Measurements from ENCODE around the gene PTPRT. TPM values are rescaled to one million over a fixed set of nuclear protein-coding genes. Genes with fewer than 3 reads are reported as not detected.

PTPRT gene
- polyA plus RNA-seq, 1 of the 3 experiments (the other 2 are of a cell fraction) = not detected

DNA sequence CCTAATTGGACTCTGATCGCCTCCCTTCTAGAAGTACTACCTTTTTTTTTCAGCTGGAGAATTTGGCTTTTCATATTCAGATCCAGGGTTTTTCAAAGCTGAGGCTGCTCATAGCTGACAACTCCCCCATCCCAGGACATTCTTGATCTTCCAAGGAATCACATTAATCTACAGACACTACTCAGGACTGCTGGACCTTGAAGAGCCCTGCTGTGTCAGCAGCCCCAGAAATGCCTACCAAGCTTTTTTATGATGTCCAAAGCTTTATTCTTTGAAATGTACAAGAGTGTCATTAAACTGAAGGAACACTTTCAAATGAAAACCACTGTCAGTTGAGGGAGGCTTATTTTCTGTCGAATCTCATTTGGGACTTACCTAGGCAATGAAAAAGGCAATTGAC lies 704.1 kb downstream of the PTPRT start:
- POLR2A ChIA-PET = no interaction called here
- no peak overlapping the region for H3K4me2 ChIP-seq
- no peaks in the 10 kb centered on the region for H3K27me3 ChIP-seq (ENCODE audit: insufficient read depth)
- H3K79me2 ChIP-seq (ENCODE audit: insufficient read depth) = no peaks in the 10 kb centered on the region
- no peak overlapping the region for H3K4me3 ChIP-seq (ENCODE audit: low read depth in 2 of 2, low read length in 1 of 2)
- no peak for DNase-seq
- H3K4me1 ChIP-seq (ENCODE audit: control insufficient read depth in 1 of 2, insufficient read depth in 2 of 2, low read depth in 1 of 2, low read length in 1 of 2) = no peaks in the 10 kb centered on the region
- H4K20me1 ChIP-seq (ENCODE audit: insufficient read depth) = no peaks in the 10 kb centered on the region
- H2AFZ ChIP-seq (ENCODE audit: low read depth) = no peak overlapping the region
- 19% methylated on average over 2 of the region's 2 CpGs for WGBS (ENCODE audit: low lambda C conversion rate)
- no peaks in the 10 kb centered on the region for H3K9me2 ChIP-seq
- H3K9ac ChIP-seq = no peak overlapping the region
- H3K36me3 ChIP-seq (replicated peaks in 1 of 2; ENCODE audit: control insufficient read depth in 1 of 2, insufficient read depth in 2 of 2, low read length in 1 of 2) = no peaks in the 10 kb centered on the region
- H3K27ac ChIP-seq (ENCODE audit: low read depth in 2 of 2, low read length in 1 of 2) = no peak overlapping the region
- no peak for TF ChIP-seq FOSL2 (IDR thresholded peaks at IDR 0.05; ENCODE audit: borderline replicate concordance, low read depth)
- TF ChIP-seq POLR2AphosphoS5 (IDR thresholded peaks at IDR 0.05; ENCODE audit: low read depth, low read length) = no peak
- TF ChIP-seq, protein P1, sequence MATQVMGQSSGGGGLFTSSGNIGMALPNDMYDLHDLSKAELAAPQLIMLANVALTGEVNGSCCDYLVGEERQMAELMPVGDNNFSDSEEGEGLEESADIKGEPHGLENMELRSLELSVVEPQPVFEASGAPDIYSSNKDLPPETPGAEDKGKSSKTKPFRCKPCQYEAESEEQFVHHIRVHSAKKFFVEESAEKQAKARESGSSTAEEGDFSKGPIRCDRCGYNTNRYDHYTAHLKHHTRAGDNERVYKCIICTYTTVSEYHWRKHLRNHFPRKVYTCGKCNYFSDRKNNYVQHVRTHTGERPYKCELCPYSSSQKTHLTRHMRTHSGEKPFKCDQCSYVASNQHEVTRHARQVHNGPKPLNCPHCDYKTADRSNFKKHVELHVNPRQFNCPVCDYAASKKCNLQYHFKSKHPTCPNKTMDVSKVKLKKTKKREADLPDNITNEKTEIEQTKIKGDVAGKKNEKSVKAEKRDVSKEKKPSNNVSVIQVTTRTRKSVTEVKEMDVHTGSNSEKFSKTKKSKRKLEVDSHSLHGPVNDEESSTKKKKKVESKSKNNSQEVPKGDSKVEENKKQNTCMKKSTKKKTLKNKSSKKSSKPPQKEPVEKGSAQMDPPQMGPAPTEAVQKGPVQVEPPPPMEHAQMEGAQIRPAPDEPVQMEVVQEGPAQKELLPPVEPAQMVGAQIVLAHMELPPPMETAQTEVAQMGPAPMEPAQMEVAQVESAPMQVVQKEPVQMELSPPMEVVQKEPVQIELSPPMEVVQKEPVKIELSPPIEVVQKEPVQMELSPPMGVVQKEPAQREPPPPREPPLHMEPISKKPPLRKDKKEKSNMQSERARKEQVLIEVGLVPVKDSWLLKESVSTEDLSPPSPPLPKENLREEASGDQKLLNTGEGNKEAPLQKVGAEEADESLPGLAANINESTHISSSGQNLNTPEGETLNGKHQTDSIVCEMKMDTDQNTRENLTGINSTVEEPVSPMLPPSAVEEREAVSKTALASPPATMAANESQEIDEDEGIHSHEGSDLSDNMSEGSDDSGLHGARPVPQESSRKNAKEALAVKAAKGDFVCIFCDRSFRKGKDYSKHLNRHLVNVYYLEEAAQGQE (IDR thresholded peaks at IDR 0.05; ENCODE audit: low read depth, low read length) = no peak
- TF ChIP-seq RXRA (IDR thresholded peaks at IDR 0.05; ENCODE audit: borderline replicate concordance, low read depth) = no peak
- H3F3A ChIP-seq (replicated peaks; ENCODE audit: insufficient read depth) = no peaks in the 10 kb centered on the region
- CTCF ChIA-PET = interaction anchor here (1.4 kb wide), 1 partner anchor 747 kb away, joined by 3 read pairs; no protein-coding TSS in a partner anchor
- H3K9me3 ChIP-seq = no peaks in the 10 kb centered on the region

DNA sequence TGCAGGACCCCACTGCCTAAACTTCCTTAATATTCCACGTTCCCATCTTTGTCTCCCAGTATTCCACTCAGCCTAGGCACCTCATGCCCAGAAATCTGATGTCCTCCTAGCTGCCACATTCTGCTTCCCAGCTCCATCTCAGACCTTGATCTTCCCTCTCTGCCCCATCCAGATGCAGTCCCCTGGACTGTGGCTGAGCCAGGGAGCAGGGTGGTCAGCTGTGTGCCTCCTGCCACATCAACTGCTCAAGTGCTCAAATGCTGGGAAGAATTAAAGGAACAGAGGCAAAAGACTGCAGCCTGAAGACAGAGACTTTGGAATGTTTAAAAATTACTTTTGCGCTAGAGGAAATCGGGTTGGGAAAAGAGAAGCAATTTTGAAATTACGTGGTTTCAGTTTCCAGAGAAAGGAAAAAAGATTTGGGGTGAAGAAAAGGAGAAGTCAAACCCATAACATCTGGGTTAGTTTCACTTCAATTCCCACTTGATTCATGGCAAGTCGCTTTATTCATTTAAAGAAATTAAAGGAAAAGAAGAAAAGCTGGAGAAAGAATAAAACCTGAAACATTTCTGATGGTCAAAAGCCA lies 704.8 kb downstream of the PTPRT start:
- Histone ChIP-seq H3F3A (replicated peaks; ENCODE audit: insufficient read depth) (no peaks in the 10 kb centered on the region), H3K27me3 (ENCODE audit: insufficient read depth) (no peaks in the 10 kb centered on the region), H3K79me2 (ENCODE audit: insufficient read depth) (no peaks in the 10 kb centered on the region), H4K20me1 (ENCODE audit: insufficient read depth) (no peaks in the 10 kb centered on the region), H3K4me2 (no peak overlapping the region), H3K9me2 (no peaks in the 10 kb centered on the region), H3K4me1 (ENCODE audit: control insufficient read depth in 1 of 2, insufficient read depth in 2 of 2, low read depth in 1 of 2, low read length in 1 of 2) (no peaks in the 10 kb centered on the region), H3K27ac (ENCODE audit: low read depth in 2 of 2, low read length in 1 of 2) (no peak overlapping the region), H3K4me3 (ENCODE audit: low read depth in 2 of 2, low read length in 1 of 2) (no peak overlapping the region), H3K36me3 (replicated peaks in 1 of 2; ENCODE audit: control insufficient read depth in 1 of 2, insufficient read depth in 2 of 2, low read length in 1 of 2) (no peaks in the 10 kb centered on the region), H3K9ac (no peak overlapping the region), H3K9me3 (no peaks in the 10 kb centered on the region), H2AFZ (ENCODE audit: low read depth) (no peak overlapping the region)
- 35% methylated on average over 5 of the region's 5 CpGs for WGBS (ENCODE audit: low lambda C conversion rate)
- no peak for DNase-seq
- CTCF ChIA-PET = interaction anchor here (1.1 to 1.4 kb wide), 2 partner anchors 14 to 746 kb away, joined by 3 to 4 read pairs; no protein-coding TSS in a partner anchor
- no peak for TF ChIP-seq MAX (IDR thresholded peaks at IDR 0.05; ENCODE audit: low read depth)
- TF ChIP-seq TEAD4 (IDR thresholded peaks at IDR 0.05; ENCODE audit: borderline replicate concordance, insufficient read depth) = no peak
- no peak for TF ChIP-seq FOXJ3 (CRISPR knock-in tag; IDR thresholded peaks at IDR 0.05)
- TF ChIP-seq MEF2A (IDR thresholded peaks at IDR 0.05; ENCODE audit: borderline replicate concordance, low read depth) = no peak
- no peak for TF ChIP-seq FOXM1 (IDR thresholded peaks at IDR 0.05; ENCODE audit: low read depth)
- TF ChIP-seq, protein P2, sequence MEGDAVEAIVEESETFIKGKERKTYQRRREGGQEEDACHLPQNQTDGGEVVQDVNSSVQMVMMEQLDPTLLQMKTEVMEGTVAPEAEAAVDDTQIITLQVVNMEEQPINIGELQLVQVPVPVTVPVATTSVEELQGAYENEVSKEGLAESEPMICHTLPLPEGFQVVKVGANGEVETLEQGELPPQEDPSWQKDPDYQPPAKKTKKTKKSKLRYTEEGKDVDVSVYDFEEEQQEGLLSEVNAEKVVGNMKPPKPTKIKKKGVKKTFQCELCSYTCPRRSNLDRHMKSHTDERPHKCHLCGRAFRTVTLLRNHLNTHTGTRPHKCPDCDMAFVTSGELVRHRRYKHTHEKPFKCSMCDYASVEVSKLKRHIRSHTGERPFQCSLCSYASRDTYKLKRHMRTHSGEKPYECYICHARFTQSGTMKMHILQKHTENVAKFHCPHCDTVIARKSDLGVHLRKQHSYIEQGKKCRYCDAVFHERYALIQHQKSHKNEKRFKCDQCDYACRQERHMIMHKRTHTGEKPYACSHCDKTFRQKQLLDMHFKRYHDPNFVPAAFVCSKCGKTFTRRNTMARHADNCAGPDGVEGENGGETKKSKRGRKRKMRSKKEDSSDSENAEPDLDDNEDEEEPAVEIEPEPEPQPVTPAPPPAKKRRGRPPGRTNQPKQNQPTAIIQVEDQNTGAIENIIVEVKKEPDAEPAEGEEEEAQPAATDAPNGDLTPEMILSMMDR (IDR thresholded peaks at IDR 0.05) = no peak
- no peak for TF ChIP-seq NRF1 (IDR thresholded peaks at IDR 0.05; ENCODE audit: low read depth, low read length)
- TF ChIP-seq, protein P3, sequence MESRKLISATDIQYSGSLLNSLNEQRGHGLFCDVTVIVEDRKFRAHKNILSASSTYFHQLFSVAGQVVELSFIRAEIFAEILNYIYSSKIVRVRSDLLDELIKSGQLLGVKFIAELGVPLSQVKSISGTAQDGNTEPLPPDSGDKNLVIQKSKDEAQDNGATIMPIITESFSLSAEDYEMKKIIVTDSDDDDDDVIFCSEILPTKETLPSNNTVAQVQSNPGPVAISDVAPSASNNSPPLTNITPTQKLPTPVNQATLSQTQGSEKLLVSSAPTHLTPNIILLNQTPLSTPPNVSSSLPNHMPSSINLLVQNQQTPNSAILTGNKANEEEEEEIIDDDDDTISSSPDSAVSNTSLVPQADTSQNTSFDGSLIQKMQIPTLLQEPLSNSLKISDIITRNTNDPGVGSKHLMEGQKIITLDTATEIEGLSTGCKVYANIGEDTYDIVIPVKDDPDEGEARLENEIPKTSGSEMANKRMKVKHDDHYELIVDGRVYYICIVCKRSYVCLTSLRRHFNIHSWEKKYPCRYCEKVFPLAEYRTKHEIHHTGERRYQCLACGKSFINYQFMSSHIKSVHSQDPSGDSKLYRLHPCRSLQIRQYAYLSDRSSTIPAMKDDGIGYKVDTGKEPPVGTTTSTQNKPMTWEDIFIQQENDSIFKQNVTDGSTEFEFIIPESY (IDR thresholded peaks at IDR 0.05; ENCODE audit: borderline replicate concordance, low read depth) = no peak
- no peak for TF ChIP-seq TCF12 (IDR thresholded peaks at IDR 0.05)
- TF ChIP-seq YY1 (IDR thresholded peaks at IDR 0.05; ENCODE audit: low read depth) = no peak
- no peak for TF ChIP-seq EP300 (IDR thresholded peaks at IDR 0.05; ENCODE audit: borderline replicate concordance in 1 of 2, low read depth in 1 of 2, low read length in 1 of 2)
- TF ChIP-seq GABPA (IDR thresholded peaks at IDR 0.05; ENCODE audit: low read depth) = no peak
- no peak for TF ChIP-seq NFIC (IDR thresholded peaks at IDR 0.05; ENCODE audit: borderline replicate concordance)
- no peak for TF ChIP-seq MXI1 (IDR thresholded peaks at IDR 0.05; ENCODE audit: low read depth, low read length)
- POLR2A ChIA-PET = no interaction called here

Measured in SK-N-SH (cell line).